H1 (cell line): Measurements from ENCODE around the gene MAP3K13. TPM values are rescaled to one million over a fixed set of nuclear protein-coding genes. Genes with fewer than 3 reads are reported as not detected.

ENCODE experiments used
- CTCF ChIA-PET: fragments of 300-600 bp; sonication (Branson Sonifier 250); formaldehyde crosslinking; loops from one replicate; lab custom pipeline; 2021; ENCODE audit not compliant: partially characterized antibody; lab: Charles Lee
- POLR2A ChIA-PET: fragments of 300-600 bp; sonication (Branson Sonifier 250); formaldehyde crosslinking; loops from one replicate; lab custom pipeline; 2021; ENCODE audit warnings: inconsistent platforms; ENCODE audit not compliant: partially characterized antibody; lab: Charles Lee
- DNase-seq, 2 experiments: peaks; one replicate each; pipeline versions ENCODE4 v3.0.0 to v3.0.0-alpha.2; 2010 to 2022; ENCODE audit warnings: low spot score in 2 of 2, low read depth in 1 of 2, mixed read lengths in 1 of 2
- FAIRE-seq: peaks from 2 replicates; lab custom pipeline; 2011; peaks lifted over from hg19 to GRCh38; lab: Jason Lieb, UNC
- H2AFZ ChIP-seq: 2 replicates; pipeline ENCODE4 v1.8.1; 2012; ENCODE audit warnings: low read length, inconsistent platforms
- H2AK5ac ChIP-seq: 2 replicates; pipeline ENCODE4 v1.6.1; 2013; ENCODE audit warnings: low read depth, low read length
- H2BK120ac ChIP-seq: replicated peaks from 2 replicates; pipeline ENCODE3; 2013; ENCODE audit warnings: low read depth, low read length, inconsistent platforms
- H2BK12ac ChIP-seq: 2 replicates; pipeline ENCODE4 v1.6.1; 2013; ENCODE audit warnings: low read depth, low read length
- H2BK15ac ChIP-seq: 2 replicates; pipeline ENCODE4 v1.6.1; 2013; ENCODE audit warnings: low read length
- H2BK20ac ChIP-seq: 2 replicates; pipeline ENCODE4 v1.6.1; 2013; ENCODE audit warnings: low read length
- H2BK5ac ChIP-seq: 2 replicates; pipeline ENCODE4 v1.6.1; 2013; ENCODE audit warnings: low read depth, low read length
- H3K14ac ChIP-seq: 2 replicates; pipeline ENCODE4 v1.6.1; 2013; ENCODE audit warnings: inconsistent platforms; ENCODE audit not compliant: insufficient read length
- H3K18ac ChIP-seq: 2 replicates; pipeline ENCODE4 v1.6.1; 2013; ENCODE audit warnings: low read length; ENCODE audit errors: extremely low read depth
- H3K23ac ChIP-seq: 2 replicates; pipeline ENCODE4 v1.6.1; 2013; ENCODE audit warnings: inconsistent platforms; ENCODE audit not compliant: insufficient read length
- H3K23me2 ChIP-seq: 2 replicates; pipeline ENCODE4 v1.6.1; 2013; ENCODE audit warnings: low read depth, low read length
- H3K27ac ChIP-seq: 2 replicates; pipeline ENCODE4 v1.6.1; 2011; ENCODE audit warnings: low read depth, low read length, inconsistent platforms
- H3K27me3 ChIP-seq, 4 experiments: replicated peaks in 1 of 4; 1 replicate in 1 of 4; 2 replicates in 3 of 4; pipeline versions ENCODE4 v1.6.1 to v1.8.1; 2011 to 2013; ENCODE audit warnings: low read length in 3 of 4, mild to moderate bottlenecking in 3 of 4, inconsistent platforms in 2 of 4, mixed read lengths in 2 of 4, moderate library complexity in 1 of 4; ENCODE audit not compliant: control insufficient read depth in 3 of 4, insufficient read depth in 3 of 4; ENCODE audit errors: extremely low read depth in 1 of 4
- H3K36me3 ChIP-seq, 4 experiments: 2 replicates each; pipeline versions ENCODE4 v1.6.1 to v1.8.1; 2011 to 2013; ENCODE audit warnings: mild to moderate bottlenecking in 4 of 4, low read length in 3 of 4, moderate library complexity in 2 of 4, control low read depth in 1 of 4, inconsistent platforms in 1 of 4; ENCODE audit not compliant: insufficient read depth in 4 of 4, control insufficient read depth in 2 of 4
- H3K4ac ChIP-seq: replicated peaks from 2 replicates; pipeline ENCODE3; 2013; ENCODE audit warnings: low read length, low read depth, mixed read lengths, inconsistent platforms; ENCODE audit not compliant: insufficient read length
- H3K4me1 ChIP-seq, 4 experiments: replicated peaks in 1 of 4; 1 replicate in 1 of 4; 2 replicates in 3 of 4; pipeline versions ENCODE4 v1.6.1 to v1.8.1; 2011 to 2013; ENCODE audit warnings: low read length in 3 of 4, inconsistent platforms in 2 of 4, mixed read lengths in 1 of 4; ENCODE audit not compliant: insufficient read depth in 4 of 4, control insufficient read depth in 3 of 4
- H3K4me2 ChIP-seq, 2 experiments: 2 replicates each; pipeline versions ENCODE4 v1.6.1 to v1.8.1; 2011 to 2013; ENCODE audit warnings: low read depth in 2 of 2, low read length in 2 of 2, control low read depth in 1 of 2, inconsistent platforms in 1 of 2, mild to moderate bottlenecking in 1 of 2; ENCODE audit not compliant: insufficient read depth in 1 of 2
- H3K4me3 ChIP-seq, 4 experiments: fragments of 200-600, 300-600 bp in 1 of 4; sonication (generic), shearing (Covaris generic), sonication (Bioruptor Twin) in 1 of 4; 2 replicates each; pipeline versions ENCODE4 v1.5.1 to v1.8.1; 2011 to 2016; ENCODE audit warnings: low read length in 4 of 4, low read depth in 3 of 4, control low read depth in 2 of 4, inconsistent platforms in 2 of 4, mild to moderate bottlenecking in 2 of 4, mixed read lengths in 1 of 4, moderate library complexity in 1 of 4; ENCODE audit not compliant: insufficient read depth in 2 of 4; ENCODE audit errors: extremely low read depth in 1 of 4
- H3K56ac ChIP-seq: replicated peaks from 2 replicates; pipeline ENCODE3; 2013; ENCODE audit warnings: low read depth, mild to moderate bottlenecking, mixed read lengths, low read length, inconsistent platforms; ENCODE audit not compliant: insufficient read length
- H3K79me1 ChIP-seq: 2 replicates; pipeline ENCODE4 v1.6.1; 2013; ENCODE audit warnings: low read depth, low read length, control low read depth
- H3K79me2 ChIP-seq, 2 experiments: 2 replicates each; pipeline versions ENCODE4 v1.6.1 to v1.8.1; 2012 to 2013; ENCODE audit warnings: low read length in 2 of 2, mild to moderate bottlenecking in 2 of 2, inconsistent platforms in 1 of 2; ENCODE audit not compliant: insufficient read depth in 2 of 2, control insufficient read depth in 1 of 2
- H3K9ac ChIP-seq, 4 experiments: replicated peaks in 1 of 4; 1 replicate in 1 of 4; 2 replicates in 3 of 4; pipeline versions ENCODE4 v1.6.1 to v1.8.1; 2011 to 2013; ENCODE audit warnings: low read depth in 3 of 4, low read length in 3 of 4, control low read depth in 2 of 4, mild to moderate bottlenecking in 2 of 4, moderate library complexity in 2 of 4, inconsistent platforms in 1 of 4; ENCODE audit errors: extremely low read depth in 1 of 4
- H3K9me3 ChIP-seq, 2 experiments: 2 replicates each; pipeline versions ENCODE4 v1.6.1 to v1.8.1; 2012 to 2013; ENCODE audit warnings: mild to moderate bottlenecking in 2 of 2, moderate library complexity in 2 of 2, control low read depth in 1 of 2, inconsistent platforms in 1 of 2, low read depth in 1 of 2, low read length in 1 of 2, mixed read lengths in 1 of 2; ENCODE audit not compliant: insufficient read depth in 2 of 2
- H4K20me1 ChIP-seq, 2 experiments: replicated peaks in 1 of 2; 2 replicates each; pipeline versions ENCODE3 to v1.8.1; 2011 to 2013; ENCODE audit warnings: inconsistent platforms in 2 of 2, low read length in 2 of 2, mild to moderate bottlenecking in 1 of 2; ENCODE audit not compliant: insufficient read depth in 2 of 2, control insufficient read depth in 1 of 2
- H4K5ac ChIP-seq: 2 replicates; pipeline ENCODE4 v1.6.1; 2013; ENCODE audit warnings: low read length, low read depth, mixed read lengths, inconsistent platforms; ENCODE audit not compliant: insufficient read length
- H4K8ac ChIP-seq: 2 replicates; pipeline ENCODE4 v1.8.0; 2013; ENCODE audit warnings: mild to moderate bottlenecking, moderate library complexity, low read length, inconsistent platforms; ENCODE audit not compliant: insufficient read depth; ENCODE audit errors: extremely low read depth
- H4K91ac ChIP-seq: replicated peaks from 2 replicates; pipeline ENCODE3; 2013; ENCODE audit warnings: low read length, mixed read lengths, inconsistent platforms; ENCODE audit not compliant: insufficient read length
- BACH1 ChIP-seq: IDR thresholded peaks from 2 replicates; pipeline ENCODE4 v1.6.1; 2012; ENCODE audit warnings: low read length, improper control_type of control experiment
- CEBPB ChIP-seq: IDR thresholded peaks from 2 replicates; pipeline ENCODE4 v1.6.1; 2012; ENCODE audit warnings: low read depth, low read length
- CREB1 ChIP-seq: IDR thresholded peaks from 2 replicates; pipeline ENCODE4 v1.6.1; 2012; ENCODE audit warnings: inconsistent platforms
- EZH2 ChIP-seq: fragments of 200-600 bp; sonication (generic); IDR thresholded peaks from 2 replicates; pipeline ENCODE4 v1.7.1; 2012; ENCODE audit warnings: low read depth, mild to moderate bottlenecking, moderate library complexity, low read length, inconsistent platforms; ENCODE audit not compliant: severe bottlenecking
- HDAC6 ChIP-seq: IDR thresholded peaks from one replicate; pipeline ENCODE4 v1.7.1; 2012; ENCODE audit warnings: low read depth, mild to moderate bottlenecking, inconsistent platforms, low read length, moderate library complexity
- MAFK ChIP-seq: IDR thresholded peaks from 2 replicates; pipeline ENCODE4 v1.6.1; 2012; ENCODE audit warnings: low read depth, mild to moderate bottlenecking, improper control_type of control experiment, low read length
- POLR2A ChIP-seq, 2 experiments: IDR thresholded peaks; 1 replicate in 1 of 2; 2 replicates in 1 of 2; pipeline ENCODE4 v1.6.1; 2011; ENCODE audit warnings: low read depth in 2 of 2, low read length in 2 of 2, mild to moderate bottlenecking in 2 of 2; ENCODE audit errors: control extremely low read depth in 1 of 2
- RAD21 ChIP-seq, 2 experiments: IDR thresholded peaks in 1 of 2; conservative IDR thresholded peaks in 1 of 2; 2 replicates each; pipeline ENCODE4 v1.6.1; 2011; ENCODE audit warnings: low read depth in 2 of 2, low read length in 2 of 2, improper control_type of control experiment in 1 of 2, inconsistent platforms in 1 of 2, mild to moderate bottlenecking in 1 of 2, moderate library complexity in 1 of 2
- RFX5 ChIP-seq: IDR thresholded peaks from 2 replicates; pipeline ENCODE4 v1.6.1; 2011; ENCODE audit warnings: low read depth, low read length, improper control_type of control experiment, borderline replicate concordance
- SIRT6 ChIP-seq: IDR thresholded peaks from one replicate; pipeline ENCODE4 v1.7.1; 2012; ENCODE audit warnings: low read length, inconsistent platforms
- SP2 ChIP-seq: IDR thresholded peaks from 2 replicates; pipeline ENCODE4 v1.6.1; 2012; ENCODE audit warnings: mild to moderate bottlenecking, low read length, inconsistent platforms
- TAF1 ChIP-seq: IDR thresholded peaks from 2 replicates; pipeline ENCODE4 v1.6.1; 2011; ENCODE audit warnings: mild to moderate bottlenecking, low read depth, low read length
- TCF12 ChIP-seq: IDR thresholded peaks from 2 replicates; pipeline ENCODE4 v1.6.1; 2011; ENCODE audit warnings: low read depth, mild to moderate bottlenecking, low read length
- USF2 ChIP-seq: IDR thresholded peaks from 2 replicates; pipeline ENCODE4 v1.6.1; 2011; ENCODE audit warnings: low read length, improper control_type of control experiment
- ZNF274 ChIP-seq: IDR thresholded peaks from 2 replicates; pipeline ENCODE4 v1.7.0; 2012; ENCODE audit warnings: low read length, borderline replicate concordance; ENCODE audit errors: extremely low read depth
- WGBS, 2 experiments: shearing (Covaris generic) in 1 of 2; methylation state at CpG; one replicate each; pipeline versions ENCODE4 v1.1.6 to v1.1.7; 2013 to 2015; ENCODE audit warnings: low lambda C conversion rate in 2 of 2, mixed read lengths in 2 of 2, inconsistent platforms in 1 of 2, low coverage in 1 of 2, missing lambda C conversion rate in 1 of 2; ENCODE audit not compliant: insufficient replicate concordance in 2 of 2, insufficient coverage in 1 of 2, insufficient read length in 1 of 2; ENCODE audit errors: extremely low coverage in 1 of 2, missing lambda C conversion rate in 1 of 2; 5-methylcytosine and 5-hydroxymethylcytosine counted together
- polyA plus RNA-seq, 7 experiments: library from polyadenylated mRNA; depleted of rRNA in 3 of 7; stranded (reverse) in 5 of 7; unstranded in 2 of 7; fragments of >200 nt in 5 of 7; fragments of 200-250 nt in 2 of 7; gene quantifications; 1 replicate in 5 of 7; 2 replicates in 1 of 7; 4 replicates in 1 of 7; pipeline versions ENCODE4 v1.2.1 to v1.2.3, GENCODE V29; 2011 to 2013; ENCODE audit warnings: missing spikeins in 2 of 7, mixed read lengths in 2 of 7
- total RNA-seq: library from RNA; stranded (reverse); fragmentation: NEBNext Ultra II Directional; extraction: Animal tissue kit (Norgen Biotek cat#: 25700); gene quantifications from 2 replicates; pipeline ENCODE4 v1.2.1, GENCODE V29; 2021

Gene MAP3K13
- total and polyA plus RNA-seq, 2 of the 8 experiments (the other 6 are each of a cell fraction or from before 2014, with no cell fraction given) = 6.8 to 17.9 TPM

GRCh38 chr3:185465471-185465870, 102.5 kb downstream of the MAP3K13 start:
- Histone ChIP-seq H3K79me1 (no peaks in the 10 kb centered on the region), H3K4me3 (no peak overlapping the region), H3K23ac (no peak overlapping the region), H2BK20ac (no peak overlapping the region), H4K8ac (no peak overlapping the region), H3K9me3 (no peaks in the 10 kb centered on the region), H3K27ac (no peak overlapping the region), H2BK12ac (no peak overlapping the region), H2AK5ac (no peak overlapping the region), H3K4ac (no peak overlapping the region), H3K27me3 (no peaks in the 10 kb centered on the region), H4K20me1 (no peaks in the 10 kb centered on the region), H2BK15ac (no peak overlapping the region), H3K4me1 (peaks cover 0 to 4% (median 3%) of the 10 kb centered on the region in 4 experiments; a peak in 3 of 7 replicates), H3K23me2 (no peaks in the 10 kb centered on the region; the same call in 1 of the 2 replicates), H2BK5ac (no peak overlapping the region), H2AFZ (no peak overlapping the region), H4K91ac (no peak overlapping the region), H3K36me3 (no peaks in the 10 kb centered on the region), H3K14ac (no peak overlapping the region), H2BK120ac (no peak overlapping the region), H3K79me2 (no peaks in the 10 kb centered on the region), H3K9ac (no peak overlapping the region), H4K5ac (no peak overlapping the region), H3K56ac (no peak overlapping the region), H3K4me2 (no peak overlapping the region), H3K18ac (no peak overlapping the region)
- ChIA-PET POLR2A (no interaction called here), CTCF (interaction anchor here (0.7 to 1.0 kb wide), 2 partner anchors 53 to 93 kb away, joined by 3 read pairs; no protein-coding TSS in a partner anchor)
- WGBS, 2 experiments = 87% methylated on average over 9 of the region's 9 CpGs; no CpG with 5 or more reads in 1 of the 2 experiments
- DNase-seq = no peak
- no peak for FAIRE-seq
- no peak for TF ChIP-seq SP2
- TF ChIP-seq RFX5 = no peak
- no peak for TF ChIP-seq SIRT6
- TF ChIP-seq MAFK = no peak
- no peak for TF ChIP-seq BACH1
- TF ChIP-seq CEBPB = no peak
- TF ChIP-seq HDAC6 = no peak
- TF ChIP-seq USF2 = no peak
- TF ChIP-seq ZNF274 = no peak
- no peak for TF ChIP-seq POLR2A (IDR thresholded peaks at IDR 0.05; ENCODE audit: control extremely low read depth in 1 of 2, low read depth in 2 of 2, low read length in 2 of 2)
- no peak for TF ChIP-seq CREB1
- no peak for TF ChIP-seq TAF1
- no peak for TF ChIP-seq RAD21 (IDR thresholded peaks at IDR 0.05 in 1 of 2, conservative IDR thresholded peaks at IDR 0.05 in 1 of 2; ENCODE audit: low read depth in 2 of 2, low read length in 2 of 2)
- TF ChIP-seq TCF12 = no peak
- TF ChIP-seq EZH2 = no peak
